Epithelial cell of esophagus (primary cell): Measurements from ENCODE around the gene IL16.

ENCODE experiments used
- DNase-seq: peaks from one replicate; pipeline ENCODE4 v3.0.0; 2010; ENCODE audit warnings: low read depth
- H3K4me3 ChIP-seq: 2 replicates; pipeline ENCODE4 v1.5.1; 2011; ENCODE audit warnings: mild to moderate bottlenecking, low read length, control low read depth
- TF ChIP-seq, protein P1 (sequence below): IDR thresholded peaks from 2 replicates; pipeline ENCODE4 v1.5.1; 2011; ENCODE audit warnings: low read depth, mild to moderate bottlenecking, low read length, control low read depth, inconsistent platforms; ENCODE audit not compliant: insufficient read depth; ENCODE audit errors: missing control alignments

The IL16 gene

DNA sequence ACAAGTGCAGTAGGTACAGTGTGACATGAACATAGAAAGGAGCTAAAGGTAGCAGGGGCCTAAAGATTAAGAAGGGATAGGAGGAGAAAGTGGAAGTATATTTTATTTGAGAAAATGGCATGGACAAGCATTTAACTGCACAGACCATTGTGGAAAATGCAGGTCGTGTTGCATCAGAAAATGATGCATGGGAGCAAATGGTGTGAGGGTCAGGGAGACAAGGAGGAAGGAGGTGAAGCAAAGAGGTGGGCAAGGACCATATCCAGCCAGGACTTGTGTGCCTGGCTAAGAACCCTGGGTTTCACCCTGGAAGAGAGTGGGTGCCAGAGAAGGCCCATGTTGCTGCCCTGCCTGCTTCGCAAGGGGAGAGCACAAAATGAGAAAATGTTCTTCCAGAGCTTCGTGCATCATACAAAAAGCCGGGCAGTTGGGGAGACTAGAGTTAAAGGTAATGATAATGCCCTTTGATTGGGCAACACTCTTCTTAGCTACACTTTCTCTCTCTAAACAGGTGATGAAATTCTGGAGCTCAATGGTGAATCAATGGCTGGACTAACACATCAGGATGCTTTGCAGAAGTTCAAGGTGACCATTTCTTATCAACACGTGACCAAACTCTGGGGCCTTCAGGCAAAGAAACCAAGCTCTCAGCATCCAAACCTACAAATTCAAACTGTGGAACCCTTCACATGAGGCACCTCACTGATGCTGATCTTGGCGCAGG, 81.8 kb downstream of the IL16 start:
- DNase-seq = no peak
- no peak overlapping the region for H3K4me3 ChIP-seq
- TF ChIP-seq, protein P1, sequence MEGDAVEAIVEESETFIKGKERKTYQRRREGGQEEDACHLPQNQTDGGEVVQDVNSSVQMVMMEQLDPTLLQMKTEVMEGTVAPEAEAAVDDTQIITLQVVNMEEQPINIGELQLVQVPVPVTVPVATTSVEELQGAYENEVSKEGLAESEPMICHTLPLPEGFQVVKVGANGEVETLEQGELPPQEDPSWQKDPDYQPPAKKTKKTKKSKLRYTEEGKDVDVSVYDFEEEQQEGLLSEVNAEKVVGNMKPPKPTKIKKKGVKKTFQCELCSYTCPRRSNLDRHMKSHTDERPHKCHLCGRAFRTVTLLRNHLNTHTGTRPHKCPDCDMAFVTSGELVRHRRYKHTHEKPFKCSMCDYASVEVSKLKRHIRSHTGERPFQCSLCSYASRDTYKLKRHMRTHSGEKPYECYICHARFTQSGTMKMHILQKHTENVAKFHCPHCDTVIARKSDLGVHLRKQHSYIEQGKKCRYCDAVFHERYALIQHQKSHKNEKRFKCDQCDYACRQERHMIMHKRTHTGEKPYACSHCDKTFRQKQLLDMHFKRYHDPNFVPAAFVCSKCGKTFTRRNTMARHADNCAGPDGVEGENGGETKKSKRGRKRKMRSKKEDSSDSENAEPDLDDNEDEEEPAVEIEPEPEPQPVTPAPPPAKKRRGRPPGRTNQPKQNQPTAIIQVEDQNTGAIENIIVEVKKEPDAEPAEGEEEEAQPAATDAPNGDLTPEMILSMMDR = no peak

DNA sequence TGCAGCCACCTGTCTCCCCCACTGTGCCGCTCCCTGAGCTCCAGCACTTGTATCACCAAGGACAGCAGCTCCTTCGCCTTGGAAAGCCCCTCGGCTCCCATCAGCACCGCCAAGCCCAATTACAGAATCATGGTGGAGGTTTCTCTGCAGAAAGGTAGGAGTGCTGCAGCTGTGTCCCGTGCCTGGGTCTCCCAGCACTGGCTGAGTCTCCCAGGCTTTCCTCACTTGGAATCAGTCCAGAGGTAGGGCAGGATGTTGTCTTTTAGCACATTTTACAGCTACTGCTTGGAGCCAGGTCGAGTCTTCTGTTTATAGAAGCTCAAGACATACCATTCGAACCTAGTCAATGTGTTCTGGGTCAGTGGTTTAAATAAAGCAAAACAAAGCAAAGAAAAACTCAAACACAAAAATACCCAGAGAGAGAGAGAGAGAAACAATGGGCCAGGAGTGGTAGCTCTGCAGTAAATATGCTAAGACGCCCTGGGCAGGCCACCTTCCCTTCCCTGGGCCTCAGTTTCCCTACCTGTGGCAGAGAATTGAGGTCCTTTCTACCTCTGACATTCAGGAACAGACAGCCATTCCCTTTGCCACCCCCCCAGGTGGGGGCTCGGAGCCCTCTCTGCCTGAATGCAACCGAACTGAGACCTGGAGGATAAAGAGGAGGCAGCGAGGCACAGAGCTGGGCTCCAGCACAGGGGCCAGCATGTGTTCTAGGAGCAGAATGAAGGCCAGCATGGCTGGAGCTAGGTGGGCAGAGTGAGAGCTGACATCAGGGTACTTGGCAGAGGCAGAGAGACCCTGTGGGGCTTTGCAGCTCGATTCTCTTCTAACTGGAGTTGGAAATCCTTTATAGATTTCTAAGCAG, 83.2 kb downstream of the IL16 start:
- TF ChIP-seq, protein P1 = no peak
- H3K4me3 ChIP-seq = no peak overlapping the region
- DNase-seq = no peak

DNA sequence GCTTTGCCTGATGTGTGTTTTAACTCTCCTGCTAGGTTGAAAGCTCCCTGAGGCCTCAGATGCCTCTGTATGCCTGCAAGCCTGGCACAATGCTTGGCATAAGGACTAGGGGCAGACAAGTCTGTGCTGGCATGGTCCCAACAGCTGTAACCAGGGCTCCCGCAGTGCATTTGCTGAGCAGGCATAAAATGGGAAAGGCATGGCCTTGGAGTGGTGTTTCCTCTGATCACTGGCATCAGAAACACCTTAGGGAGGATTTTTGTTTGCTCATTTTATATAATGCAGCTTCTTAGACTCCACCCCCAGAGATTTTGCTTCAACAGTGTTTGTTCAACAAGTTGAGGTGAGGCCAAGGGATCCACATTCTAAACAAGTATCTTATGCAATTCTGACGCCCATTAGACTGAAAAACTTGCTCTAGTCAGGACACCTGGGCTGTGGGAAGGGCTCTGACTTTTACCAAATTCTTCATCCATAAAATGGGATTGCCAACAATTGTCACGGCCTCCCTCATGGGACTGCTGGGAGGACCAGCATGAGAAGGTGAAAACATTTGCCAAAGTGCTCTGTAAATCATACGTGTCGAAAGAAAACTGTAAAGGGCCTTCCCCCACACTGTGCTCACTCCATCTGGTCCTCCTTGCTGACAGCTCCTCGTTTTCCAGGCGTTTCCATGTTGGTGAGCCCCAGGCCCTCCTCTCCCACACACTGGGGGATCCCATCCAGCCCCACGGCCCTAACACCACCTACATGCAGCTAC, 84.2 kb downstream of the IL16 start:
- TF ChIP-seq, protein P1 = no peak
- peak; percentile 54 for DNase-seq
- H3K4me3 ChIP-seq = no peak overlapping the region

DNA sequence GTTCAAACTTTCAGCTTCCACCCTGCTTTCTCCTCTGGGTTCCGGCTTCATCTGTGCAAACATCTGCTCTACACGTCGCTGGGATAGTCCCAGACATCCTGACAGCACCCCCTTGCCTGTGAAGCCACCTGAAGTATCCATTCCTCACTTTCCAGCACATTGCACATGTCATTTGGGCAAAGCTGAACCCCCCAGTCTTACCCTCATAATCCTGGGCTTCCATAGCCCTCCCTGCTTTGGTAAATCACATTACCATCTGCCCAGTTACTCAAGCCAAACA, 84.7 kb downstream of the IL16 start:
- TF ChIP-seq, protein P1 = no peak
- DNase-seq = no peak
- H3K4me3 ChIP-seq = no peak overlapping the region

DNA sequence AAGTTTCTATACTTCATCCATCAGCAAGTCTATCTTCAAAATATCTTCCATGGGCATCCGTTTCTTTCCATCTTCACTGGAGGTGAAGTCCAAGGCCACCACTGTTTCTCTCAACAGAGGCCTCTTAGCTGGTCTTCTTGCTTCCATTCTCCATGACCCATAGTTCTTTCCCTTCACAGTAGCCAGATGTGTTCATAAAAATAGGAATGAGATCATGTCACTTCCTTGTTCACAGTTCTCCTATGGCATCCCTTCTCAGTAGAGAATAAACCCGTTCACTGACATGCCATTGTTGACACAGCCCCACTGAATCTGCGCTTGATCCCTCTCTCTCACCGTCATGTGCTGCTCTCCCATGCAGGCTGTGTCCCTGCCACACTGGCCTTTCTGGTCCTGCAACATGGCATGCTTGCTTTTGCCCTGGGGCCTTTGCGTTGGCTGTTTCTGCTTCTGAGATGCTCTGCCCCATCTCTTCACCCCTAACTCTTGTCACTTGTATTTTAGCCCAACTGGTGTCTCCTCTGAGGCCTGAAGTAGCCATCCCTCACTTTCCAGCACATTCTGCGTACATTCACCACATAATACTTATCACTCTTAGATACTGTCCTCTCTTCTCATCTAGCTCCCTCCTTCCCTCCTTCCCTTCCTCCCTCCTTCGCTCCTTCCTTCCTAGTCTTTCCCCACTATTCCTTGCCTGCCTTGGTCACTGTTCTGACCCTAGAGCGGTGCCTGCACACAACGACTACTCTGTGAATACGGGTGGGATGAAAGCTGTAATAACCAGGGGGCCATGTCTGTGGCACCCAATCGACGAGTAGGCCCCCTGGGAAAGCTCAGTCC, 85.3 kb downstream of the IL16 start:
- no peak overlapping the region for H3K4me3 ChIP-seq
- TF ChIP-seq, protein P1 = no peak
- peak; percentile 55 for DNase-seq

DNA sequence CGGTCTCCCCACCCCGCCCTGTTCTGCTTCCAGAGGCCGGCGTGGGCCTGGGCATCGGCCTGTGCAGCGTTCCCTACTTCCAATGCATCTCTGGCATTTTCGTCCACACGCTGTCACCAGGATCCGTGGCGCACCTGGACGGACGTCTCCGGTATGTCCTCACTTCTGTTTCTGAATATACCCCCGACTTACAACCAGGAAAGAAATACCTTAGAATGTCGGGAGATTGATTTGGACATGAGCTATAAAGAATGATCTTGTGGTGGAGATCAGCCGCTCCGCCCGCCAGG, 85.9 kb downstream of the IL16 start:
- no peak overlapping the region for H3K4me3 ChIP-seq
- no peak for DNase-seq
- TF ChIP-seq, protein P1 = no peak
